ENCODE results near the gene LHFPL2. TPM values are rescaled to one million over a fixed set of nuclear protein-coding genes. Genes with fewer than 3 reads are reported as not detected.
"Not testable (repeated sequence)": the region's sequence is repeated elsewhere in the genome, so short reads cannot be mapped to it uniquely, and the experiment has no call there.

Gene LHFPL2, protein sequence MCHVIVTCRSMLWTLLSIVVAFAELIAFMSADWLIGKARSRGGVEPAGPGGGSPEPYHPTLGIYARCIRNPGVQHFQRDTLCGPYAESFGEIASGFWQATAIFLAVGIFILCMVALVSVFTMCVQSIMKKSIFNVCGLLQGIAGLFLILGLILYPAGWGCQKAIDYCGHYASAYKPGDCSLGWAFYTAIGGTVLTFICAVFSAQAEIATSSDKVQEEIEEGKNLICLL
- total RNA-seq: 61.3 TPM
- 10 to 100 TPM; 38.0 to 90.9 (median 52.4) TPM for polyA plus RNA-seq (ENCODE audit: insufficient read depth in 1 of 8, insufficient read length in 8 of 8, low replicate concordance in 1 of 8)
- long read RNA-seq, donor 1, full-length matches to known transcripts: 10 of 10 reads
- long read RNA-seq, donor 1, partial matches to known transcripts: 0 of 10 reads
- long read RNA-seq, donor 1, other reads (novel, unspliced or antisense): 0 of 10 reads
- long read RNA-seq, donor 2, full-length matches to known transcripts: 2 of 2 reads
- long read RNA-seq, donor 2, partial matches to known transcripts: 0 of 2 reads
- long read RNA-seq, donor 2, other reads (novel, unspliced or antisense): 0 of 2 reads
- long read RNA-seq, donor 3, full-length matches to known transcripts: 8 of 8 reads
- long read RNA-seq, donor 3, partial matches to known transcripts: 0 of 8 reads
- long read RNA-seq, donor 3, other reads (novel, unspliced or antisense): 0 of 8 reads
- long read RNA-seq, donor 4, full-length matches to known transcripts: 9 of 14 reads
- long read RNA-seq, donor 4, partial matches to known transcripts: 5 of 14 reads
- long read RNA-seq, donor 4, other reads (novel, unspliced or antisense): 0 of 14 reads
- long read RNA-seq, donor 5, full-length matches to known transcripts: 25 of 32 reads
- long read RNA-seq, donor 5, partial matches to known transcripts: 7 of 32 reads
- long read RNA-seq, donor 5, other reads (novel, unspliced or antisense): 0 of 32 reads
- long read RNA-seq, donor 6, full-length matches to known transcripts: 10 of 10 reads
- long read RNA-seq, donor 6, partial matches to known transcripts: 0 of 10 reads
- long read RNA-seq, donor 6, other reads (novel, unspliced or antisense): 0 of 10 reads
- long read RNA-seq, donor 7, full-length matches to known transcripts: 4 of 11 reads
- long read RNA-seq, donor 7, partial matches to known transcripts: 7 of 11 reads
- long read RNA-seq, donor 7, other reads (novel, unspliced or antisense): 0 of 11 reads
- long read RNA-seq, donor 8, full-length matches to known transcripts: 8 of 8 reads
- long read RNA-seq, donor 8, partial matches to known transcripts: 0 of 8 reads
- long read RNA-seq, donor 8, other reads (novel, unspliced or antisense): 0 of 8 reads
- long read RNA-seq, donor 9, full-length matches to known transcripts: 3 of 3 reads
- long read RNA-seq, donor 9, partial matches to known transcripts: 0 of 3 reads
- long read RNA-seq, donor 9, other reads (novel, unspliced or antisense): 0 of 3 reads
- long read RNA-seq, donor 10, full-length matches to known transcripts: 12 of 29 reads
- long read RNA-seq, donor 10, partial matches to known transcripts: 17 of 29 reads
- long read RNA-seq, donor 10, other reads (novel, unspliced or antisense): 0 of 29 reads
- long read RNA-seq, donor 11, full-length matches to known transcripts: 6 of 6 reads
- long read RNA-seq, donor 11, partial matches to known transcripts: 0 of 6 reads
- long read RNA-seq, donor 11, other reads (novel, unspliced or antisense): 0 of 6 reads

DNA sequence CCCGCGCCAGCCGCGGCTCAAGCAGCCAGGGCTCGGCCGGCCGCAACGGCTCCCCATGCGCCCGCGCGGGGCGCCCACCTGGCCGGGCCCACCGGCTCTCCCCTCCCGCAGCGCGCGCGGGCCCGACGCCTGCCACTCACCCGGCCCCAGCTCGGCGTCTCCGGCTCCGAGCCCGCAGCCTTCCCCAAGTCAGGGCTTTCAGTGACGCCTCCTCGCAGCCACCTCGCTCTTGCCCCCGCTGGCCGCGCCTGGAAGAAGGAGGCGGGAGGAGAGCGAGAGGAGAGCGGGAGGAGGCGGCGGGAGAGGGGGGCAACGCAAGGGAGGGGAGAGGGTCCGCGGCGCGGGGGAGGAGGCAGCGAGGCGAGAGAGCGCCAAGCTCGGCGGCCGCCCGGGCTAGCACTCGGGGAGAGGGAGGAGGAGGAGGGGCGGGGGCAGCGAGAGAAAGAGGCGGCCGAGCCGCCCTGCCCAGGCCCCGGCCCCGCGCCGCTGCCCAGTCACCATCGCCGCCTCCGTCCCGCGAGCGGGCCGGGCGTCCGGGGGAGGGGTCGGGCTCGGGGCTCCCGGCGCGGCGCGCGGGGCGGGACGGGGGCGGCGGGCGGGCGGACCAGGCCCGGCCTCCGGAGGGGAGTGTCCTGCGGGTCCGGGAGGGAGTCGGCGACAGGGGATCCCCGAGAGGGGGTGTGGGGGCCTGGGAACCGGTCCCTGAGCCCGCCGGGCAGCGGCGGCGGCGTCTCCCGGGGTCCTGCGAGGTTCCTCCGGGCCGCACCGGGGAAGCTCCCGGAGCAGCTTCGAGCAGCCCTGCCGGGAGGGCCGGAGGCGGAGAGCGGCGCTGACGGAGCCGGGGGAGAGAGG, at the start of gene LHFPL2:
LHFPL2 (minus strand) TSS at position 414 of the 852 bp plus-strand sequence. CDS start 138,559 bp downstream, outside the sequence.
- peak; percentile 94 for DNase-seq
- H3K9me3 ChIP-seq (replicated peaks; ENCODE audit: control insufficient read depth, low read depth, low read length): no peaks in the 10 kb centered on the region
- H3K27me3 ChIP-seq (ENCODE audit: control insufficient read depth, insufficient read depth, low read length): no peaks in the 10 kb centered on the region
- H3K36me3 ChIP-seq (ENCODE audit: control insufficient read depth, insufficient read depth, low read length): peaks cover 10% of the 10 kb centered on the region
- H3K4me3 ChIP-seq (ENCODE audit: low read length): peak within 1 kb of the TSS; percentile 86
- peaks cover 24% of the 10 kb centered on the region for H3K4me1 ChIP-seq (ENCODE audit: control insufficient read depth, insufficient read depth, low read length)
- WGBS (ENCODE audit: insufficient coverage): under 1% methylated on average over 89 of the region's 112 CpGs
- peak within 1 kb of the TSS; percentile 98 for H3K27ac ChIP-seq (ENCODE audit: low read length)

GRCh38 chr5:78696637-78697036, 48.1 kb upstream of the LHFPL2 start:
- no peak for DNase-seq
- no peaks in the 10 kb centered on the region for H3K36me3 ChIP-seq (ENCODE audit: control insufficient read depth, insufficient read depth, low read length)

GRCh38 chr5:78696052-78696451, 47.5 kb upstream of the LHFPL2 start:
- H3K4me3 ChIP-seq (ENCODE audit: low read length); H3K9me3 ChIP-seq (replicated peaks; ENCODE audit: control insufficient read depth, low read depth, low read length); H3K27ac ChIP-seq (ENCODE audit: low read length); DNase-seq; H3K36me3 ChIP-seq (ENCODE audit: control insufficient read depth, insufficient read depth, low read length); H3K27me3 ChIP-seq (ENCODE audit: control insufficient read depth, insufficient read depth, low read length); H3K4me1 ChIP-seq (ENCODE audit: control insufficient read depth, insufficient read depth, low read length): not testable (repeated sequence)
- WGBS (ENCODE audit: insufficient coverage): 57% methylated on average over 1 of the region's 4 CpGs

More at GRCh38 chr5:78696637-78697036, 48.1 kb upstream of the LHFPL2 start:
- Histone ChIP-seq H3K27me3 (ENCODE audit: control insufficient read depth, insufficient read depth, low read length) (no peaks in the 10 kb centered on the region), H3K27ac (ENCODE audit: low read length) (no peak overlapping the region), H3K4me1 (ENCODE audit: control insufficient read depth, insufficient read depth, low read length) (no peaks in the 10 kb centered on the region), H3K9me3 (replicated peaks; ENCODE audit: control insufficient read depth, low read depth, low read length) (no peaks in the 10 kb centered on the region), H3K4me3 (ENCODE audit: low read length) (no peak overlapping the region)

- DNase-seq: no peak
- Histone ChIP-seq H3K4me1 (ENCODE audit: control insufficient read depth, insufficient read depth, low read length) (no peaks in the 10 kb centered on the region), H3K4me3 (ENCODE audit: low read length) (no peak overlapping the region), H3K36me3 (ENCODE audit: control insufficient read depth, insufficient read depth, low read length) (no peaks in the 10 kb centered on the region), H3K27me3 (ENCODE audit: control insufficient read depth, insufficient read depth, low read length) (no peaks in the 10 kb centered on the region), H3K27ac (ENCODE audit: low read length) (no peak overlapping the region), H3K9me3 (replicated peaks; ENCODE audit: control insufficient read depth, low read depth, low read length) (no peaks in the 10 kb centered on the region)
These were observed 44.8 kb upstream of the LHFPL2 start for GRCh38 chr5:78693339-78693738.

DNA sequence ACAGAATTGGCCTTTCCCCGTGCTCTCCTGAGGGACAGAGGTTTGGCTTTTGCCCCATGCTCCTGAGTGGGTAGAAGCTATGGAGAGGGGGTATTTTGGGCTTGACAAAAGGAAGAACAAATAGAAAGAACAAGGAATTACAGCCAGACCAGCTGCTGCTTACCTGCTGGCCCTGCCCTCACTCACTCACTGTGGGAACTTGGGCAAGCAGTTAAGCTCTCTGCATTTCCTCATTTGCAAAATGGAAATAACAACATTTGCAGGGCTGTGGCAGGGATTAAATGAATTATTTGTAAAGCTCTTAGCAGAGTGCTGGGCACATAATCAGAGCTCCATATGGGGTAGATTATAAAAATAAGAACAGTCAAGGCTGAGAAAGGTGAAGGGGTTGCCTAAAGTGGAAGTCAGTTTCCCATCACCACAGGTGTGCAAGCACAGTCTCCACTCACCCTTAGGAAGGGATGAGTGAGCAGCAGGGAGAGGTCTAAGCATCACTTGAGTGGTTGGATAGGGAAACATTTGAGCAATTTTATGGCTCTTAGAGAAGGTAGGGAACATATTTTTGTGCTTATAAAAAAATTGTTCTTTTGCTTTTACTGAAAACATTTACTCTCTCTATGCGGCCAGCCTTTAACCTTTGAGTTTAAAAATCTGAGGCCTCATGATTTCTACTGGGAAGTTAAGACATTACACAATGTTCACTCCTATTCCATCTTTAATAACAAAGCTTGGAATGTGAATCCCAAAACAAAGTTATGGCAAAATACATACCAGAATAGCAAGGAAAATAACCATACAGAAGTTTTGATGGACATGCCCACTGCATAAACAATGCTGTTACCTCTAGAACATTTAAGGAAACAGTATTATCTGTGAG, 42.8 kb upstream of the LHFPL2 start:
- no peaks in the 10 kb centered on the region for H3K4me1 ChIP-seq (ENCODE audit: control insufficient read depth, insufficient read depth, low read length)
- no peak overlapping the region for H3K27ac ChIP-seq (ENCODE audit: low read length)
- H3K36me3 ChIP-seq (ENCODE audit: control insufficient read depth, insufficient read depth, low read length): no peaks in the 10 kb centered on the region
- WGBS (ENCODE audit: insufficient coverage): 83% methylated on average over 2 of the region's 2 CpGs
- H3K9me3 ChIP-seq (replicated peaks; ENCODE audit: control insufficient read depth, low read depth, low read length): no peaks in the 10 kb centered on the region
- no peaks in the 10 kb centered on the region for H3K27me3 ChIP-seq (ENCODE audit: control insufficient read depth, insufficient read depth, low read length)
- H3K4me3 ChIP-seq (ENCODE audit: low read length): no peak overlapping the region
- DNase-seq: no peak

DNA sequence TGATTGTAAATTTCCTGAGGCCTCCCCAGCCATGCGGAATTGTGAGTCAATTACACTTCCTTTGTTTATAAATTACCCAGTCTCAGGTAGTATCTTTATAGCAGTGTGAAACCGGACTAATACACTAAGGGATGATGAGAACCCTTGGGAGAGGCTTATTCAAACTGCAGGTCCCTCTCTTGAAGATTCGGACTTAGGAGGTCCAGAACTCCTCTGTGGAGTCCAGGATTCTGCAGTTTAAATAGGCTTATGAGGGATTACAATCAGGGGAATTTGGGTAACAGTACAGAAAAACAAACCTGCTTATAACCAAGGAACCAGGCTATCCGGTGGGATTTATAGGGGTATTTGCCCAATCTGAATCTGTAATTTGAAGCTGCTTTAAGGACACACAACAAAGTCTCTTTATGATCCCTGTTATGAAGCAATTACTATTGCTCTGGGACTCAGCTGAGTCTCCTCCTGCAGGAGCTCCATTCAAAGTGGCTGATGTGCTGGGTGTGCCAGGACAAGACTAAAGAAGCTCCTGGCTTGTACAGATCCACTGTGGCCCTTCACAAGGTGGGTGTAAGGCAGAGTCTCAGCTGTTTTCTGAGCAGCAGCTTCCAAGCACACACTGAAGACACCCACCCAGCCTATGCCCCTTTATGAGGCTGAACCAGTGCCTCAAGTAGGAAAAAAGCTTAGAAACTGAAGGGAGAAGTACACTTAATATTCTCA, 41.8 kb upstream of the LHFPL2 start:
- H3K4me1 ChIP-seq (ENCODE audit: control insufficient read depth, insufficient read depth, low read length): no peaks in the 10 kb centered on the region
- no peaks in the 10 kb centered on the region for H3K36me3 ChIP-seq (ENCODE audit: control insufficient read depth, insufficient read depth, low read length)
- no peak overlapping the region for H3K4me3 ChIP-seq (ENCODE audit: low read length)
- no peak overlapping the region for H3K27ac ChIP-seq (ENCODE audit: low read length)
- WGBS (ENCODE audit: insufficient coverage): 60% methylated on average over 2 of the region's 4 CpGs
- no peaks in the 10 kb centered on the region for H3K27me3 ChIP-seq (ENCODE audit: control insufficient read depth, insufficient read depth, low read length)
- H3K9me3 ChIP-seq (replicated peaks; ENCODE audit: control insufficient read depth, low read depth, low read length): no peaks in the 10 kb centered on the region
- DNase-seq: no peak

DNA sequence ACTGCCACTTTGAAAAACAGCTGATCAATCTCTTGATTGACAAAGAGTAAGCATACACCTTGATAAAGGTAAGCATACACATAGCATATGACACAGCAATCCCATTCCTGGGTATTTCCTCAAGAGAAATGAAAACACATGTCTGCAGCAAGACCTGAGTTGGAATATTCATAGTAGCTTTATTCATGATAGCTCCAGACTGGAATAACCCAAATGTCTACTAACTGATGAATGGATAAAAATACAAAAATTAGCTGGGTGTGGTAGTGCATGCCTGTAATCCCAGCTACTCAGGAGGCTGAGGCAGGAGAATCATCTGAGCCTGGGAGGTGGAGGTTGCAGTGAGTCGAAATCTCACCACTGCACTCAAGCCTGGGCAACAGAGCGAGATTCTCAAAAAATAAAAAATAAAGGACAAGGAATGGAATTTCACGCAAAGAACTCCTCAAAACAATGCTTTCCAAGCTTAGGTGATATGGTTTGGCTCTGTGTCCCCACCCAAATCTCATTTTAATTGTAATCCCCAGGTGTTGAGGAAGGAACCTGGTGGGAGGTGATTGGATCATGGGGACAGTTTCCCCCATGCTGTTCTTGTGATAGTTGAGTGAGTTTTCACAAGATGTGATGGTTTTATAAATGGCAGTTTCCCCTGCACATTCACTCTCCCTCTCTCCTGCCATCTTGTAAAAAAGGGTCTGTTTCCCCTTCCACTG, 41.1 kb upstream of the LHFPL2 start:
- no peaks in the 10 kb centered on the region for H3K27me3 ChIP-seq (ENCODE audit: control insufficient read depth, insufficient read depth, low read length)
- H3K4me3 ChIP-seq (ENCODE audit: low read length): no peak overlapping the region
- no peak for DNase-seq
- H3K9me3 ChIP-seq (replicated peaks; ENCODE audit: control insufficient read depth, low read depth, low read length): no peaks in the 10 kb centered on the region
- 100% methylated on average over 1 of the region's 3 CpGs for WGBS (ENCODE audit: insufficient coverage)
- no peaks in the 10 kb centered on the region for H3K36me3 ChIP-seq (ENCODE audit: control insufficient read depth, insufficient read depth, low read length)
- H3K27ac ChIP-seq (ENCODE audit: low read length): no peak overlapping the region
- no peaks in the 10 kb centered on the region for H3K4me1 ChIP-seq (ENCODE audit: control insufficient read depth, insufficient read depth, low read length)

Data from muscle of leg (tissue), 16 donors.